Endothelial cell of umbilical vein (primary cell): ENCODE data around the gene SATB1. TPM values are rescaled to one million over a fixed set of nuclear protein-coding genes. Genes with fewer than 3 reads are reported as not detected.

Experiments used
- BruUV-seq: library from RNA; stranded (reverse); fragments of 400-500 nt; replicated peaks from 2 replicates; lab custom pipeline; 2021; lab: Mats Ljungman, UMichigan
- CTCF ChIA-PET: fragments of 300-600, 350-600 bp; sonication (Branson Sonifier 250); formaldehyde crosslinking; loops from one replicate; lab custom pipeline; 2021; ENCODE audit warnings: antibody characterized with exemption, inconsistent platforms; lab: Charles Lee
- POLR2A ChIA-PET: fragments of 300-600, 350-600 bp; sonication (Branson Sonifier 250); formaldehyde crosslinking; loops from one replicate; lab custom pipeline; 2021; ENCODE audit warnings: antibody characterized with exemption, inconsistent platforms; lab: Charles Lee
- DNase-seq: peaks from one replicate; pipeline ENCODE4 v3.0.0-alpha.2; 2011; ENCODE audit warnings: low read depth, low spot score
- FAIRE-seq: peaks from 2 replicates; lab custom pipeline; 2011; peaks lifted over from hg19 to GRCh38; lab: Jason Lieb, UNC
- H2AFZ ChIP-seq: 2 replicates; pipeline ENCODE4 v1.6.0; 2012; ENCODE audit warnings: low read depth, low read length, control low read depth, inconsistent platforms
- H3K27ac ChIP-seq: 2 replicates; pipeline ENCODE4 v1.5.1; 2011; ENCODE audit warnings: low read depth, mild to moderate bottlenecking, control low read depth, low read length, moderate library complexity; ENCODE audit not compliant: insufficient read depth
- H3K27me3 ChIP-seq, 2 experiments: 2 replicates each; pipeline versions ENCODE4 v1.6.0 to v1.6.1; 2011; ENCODE audit warnings: low read length in 2 of 2, mixed read lengths in 1 of 2; ENCODE audit not compliant: control insufficient read depth in 2 of 2, insufficient read depth in 2 of 2
- H3K36me3 ChIP-seq, 2 experiments: 2 replicates in 1 of 2; 3 replicates in 1 of 2; pipeline ENCODE4 v1.5.1; 2011; ENCODE audit warnings: low read length in 2 of 2, mild to moderate bottlenecking in 1 of 2, moderate library complexity in 1 of 2; ENCODE audit not compliant: control insufficient read depth in 2 of 2, insufficient read depth in 2 of 2; ENCODE audit errors: extremely low read depth in 1 of 2
- H3K4me1 ChIP-seq: 3 replicates; pipeline ENCODE4 v1.5.1; 2011; ENCODE audit warnings: mild to moderate bottlenecking, low read length; ENCODE audit not compliant: control insufficient read depth, insufficient read depth; ENCODE audit errors: extremely low read depth
- H3K4me2 ChIP-seq: 2 replicates; pipeline ENCODE4 v1.6.1; 2011; ENCODE audit warnings: low read length, control low read depth, mixed read lengths; ENCODE audit not compliant: insufficient read depth
- H3K4me3 ChIP-seq, 3 experiments: fragments of 200-600 bp in 1 of 3; sonication (generic), shearing (Covaris generic) in 1 of 3; replicated peaks in 1 of 3; 2 replicates each; pipeline ENCODE4 v1.5.1; 2011 to 2016; ENCODE audit warnings: control low read depth in 3 of 3, low read length in 3 of 3, mild to moderate bottlenecking in 2 of 3, inconsistent platforms in 1 of 3, low read depth in 1 of 3, moderate library complexity in 1 of 3; ENCODE audit not compliant: insufficient read depth in 1 of 3
- H3K79me2 ChIP-seq: 2 replicates; pipeline ENCODE4 v1.6.0; 2012; ENCODE audit warnings: low read length, inconsistent platforms; ENCODE audit not compliant: control insufficient read depth, insufficient read depth
- H3K9ac ChIP-seq: replicated peaks from 2 replicates; pipeline ENCODE3; 2011; ENCODE audit warnings: low read length, control low read depth; ENCODE audit not compliant: insufficient read depth; ENCODE audit errors: extremely low read depth
- H3K9me1 ChIP-seq: replicated peaks from 3 replicates; pipeline ENCODE4 v1.6.0; 2011; ENCODE audit warnings: mild to moderate bottlenecking, low read length; ENCODE audit not compliant: control insufficient read depth, insufficient read depth; ENCODE audit errors: extremely low read depth
- H3K9me3 ChIP-seq: replicated peaks from 2 replicates; pipeline ENCODE4 v1.5.1; 2012; ENCODE audit warnings: low read length, inconsistent platforms; ENCODE audit not compliant: control insufficient read depth, insufficient read depth
- H4K20me1 ChIP-seq: replicated peaks from 2 replicates; pipeline ENCODE3; 2011; ENCODE audit warnings: mild to moderate bottlenecking, low read length; ENCODE audit not compliant: control insufficient read depth, insufficient read depth; ENCODE audit errors: extremely low read depth
- CTCF ChIP-seq, 2 donors: IDR thresholded peaks; 1 replicate in 1 of 2; 2 replicates in 1 of 2; pipeline ENCODE4 v1.5.1; 2011; ENCODE audit warnings: low read length in 2 of 2, mild to moderate bottlenecking in 2 of 2, moderate library complexity in 2 of 2, control low read depth in 1 of 2, inconsistent platforms in 1 of 2, low read depth in 1 of 2; ENCODE audit not compliant: insufficient read depth in 1 of 2; ENCODE audit errors: extremely low read depth in 1 of 2
- EZH2 ChIP-seq: IDR thresholded peaks from 2 replicates; pipeline ENCODE4 v1.6.1; 2012; ENCODE audit warnings: borderline replicate concordance, low read depth, mild to moderate bottlenecking, moderate library complexity, low read length, inconsistent platforms; ENCODE audit not compliant: severe bottlenecking
- FOS ChIP-seq: IDR thresholded peaks from 2 replicates; pipeline ENCODE4 v1.6.1; 2011; ENCODE audit warnings: mild to moderate bottlenecking, low read length, moderate library complexity, borderline replicate concordance; ENCODE audit not compliant: insufficient read depth
- GATA2 ChIP-seq: IDR thresholded peaks from 2 replicates; pipeline ENCODE4 v1.7.0; 2011; ENCODE audit warnings: low read depth, mild to moderate bottlenecking, moderate library complexity, mixed read lengths, low read length; ENCODE audit not compliant: insufficient read length, insufficient read depth
- JUN ChIP-seq: IDR thresholded peaks from 2 replicates; pipeline ENCODE4 v1.6.1; 2011; ENCODE audit warnings: borderline replicate concordance, low read depth; ENCODE audit not compliant: insufficient read length, insufficient read depth
- MAX ChIP-seq: IDR thresholded peaks from 2 replicates; pipeline ENCODE4 v1.6.1; 2011; ENCODE audit not compliant: insufficient read depth, insufficient read length
- MYC ChIP-seq: IDR thresholded peaks from one replicate; pipeline ENCODE4 v1.6.1; 2011; ENCODE audit warnings: mild to moderate bottlenecking, low read depth, low read length
- POLR2A ChIP-seq: IDR thresholded peaks from 2 replicates; pipeline ENCODE4 v1.6.1; 2012; ENCODE audit warnings: low read depth, mild to moderate bottlenecking, control low read depth, low read length
- POLR2AphosphoS5 ChIP-seq: IDR thresholded peaks from 2 replicates; pipeline ENCODE4 v1.6.1; 2012; ENCODE audit warnings: low read depth, mild to moderate bottlenecking, control low read depth, low read length, moderate library complexity; ENCODE audit not compliant: insufficient read depth
- dilution Hi-C: fragments of 300-500 bp; cut with MboI; formaldehyde crosslinking; loops from one replicate; pipeline ENCODE4 v1.15.0; 2019; ENCODE audit warnings: low sequenced_read_pairs; ENCODE audit not compliant: extremely low pct_ligation_motif_present
- intact Hi-C: fragments of 100-400 bp; cut with micrococcal nuclease; formaldehyde crosslinking; loops from one replicate; pipeline ENCODE4 v1.10.0; 2022
- polyA plus RNA-seq, 4 experiments: library from polyadenylated mRNA; depleted of rRNA in 3 of 4; stranded (reverse) in 3 of 4; unstranded in 1 of 4; fragments of >200 nt; gene quantifications; 2 replicates each; pipeline versions ENCODE4 v1.2.1 to v1.2.3, GENCODE V29; 2011 to 2012; ENCODE audit warnings: missing spikeins in 1 of 4
- total RNA-seq: library from RNA; stranded (reverse); gene quantifications from 2 replicates; pipeline ENCODE4 v1.2.3, GENCODE V29; 2021

SATB1 gene
- total and polyA plus RNA-seq, 2 donors (not counting 3 experiments of a cell fraction or from before 2014, with no cell fraction given), result 3.9 to 6.2 TPM

- no peaks in the 10 kb centered on the region for H3K79me2 ChIP-seq
- no peaks in the 10 kb centered on the region for H3K36me3 ChIP-seq
- dilution Hi-C loops (no loop called here), intact Hi-C loops (no loop called here)
- no peaks in the 10 kb centered on the region for H3K9me3 ChIP-seq
- H3K9ac ChIP-seq, result no peak overlapping the region
- no peak overlapping the region for H3K4me3 ChIP-seq
- H3K9me1 ChIP-seq, result no peaks in the 10 kb centered on the region
- no TSS peak for BruUV-seq
- H3K27ac ChIP-seq, result no peak overlapping the region
- no peaks in the 10 kb centered on the region for H3K27me3 ChIP-seq
- no peak overlapping the region for H3K4me2 ChIP-seq
- ChIA-PET POLR2A (no interaction called here), CTCF (no interaction called here)
- H4K20me1 ChIP-seq, result no peaks in the 10 kb centered on the region
- FAIRE-seq (no peak), DNase-seq (no peak)
- H2AFZ ChIP-seq, result no peak overlapping the region
- TF ChIP-seq GATA2 (no peak), POLR2AphosphoS5 (no peak), EZH2 (no peak), MYC (no peak), CTCF (IDR thresholded peaks at IDR 0.05; ENCODE audit: extremely low read depth in 1 of 2, insufficient read depth in 1 of 2, low read depth in 1 of 2, low read length in 2 of 2) (no peak), JUN (no peak), FOS (no peak), POLR2A (no peak), MAX (no peak)
- no peaks in the 10 kb centered on the region for H3K4me1 ChIP-seq
These were observed 46.9 kb downstream of the SATB1 start for GRCh38 chr3:18378218-18378617.
